HG02938 (cell line): ENCODE measurements around the gene POPDC2.
"Not testable (repeated sequence)": the region's sequence is repeated elsewhere in the genome, so short reads cannot be mapped to it uniquely, and the experiment has no call there.

ENCODE experiments used
- ATAC-seq: cut with Tn5 transposase; IDR thresholded peaks from one replicate; pipeline ENCODE4 v1.9.1; 2021; ENCODE audit warnings: mild to moderate bottlenecking, moderate library complexity; ENCODE audit not compliant: unreplicated experiment

POPDC2 gene, protein sequence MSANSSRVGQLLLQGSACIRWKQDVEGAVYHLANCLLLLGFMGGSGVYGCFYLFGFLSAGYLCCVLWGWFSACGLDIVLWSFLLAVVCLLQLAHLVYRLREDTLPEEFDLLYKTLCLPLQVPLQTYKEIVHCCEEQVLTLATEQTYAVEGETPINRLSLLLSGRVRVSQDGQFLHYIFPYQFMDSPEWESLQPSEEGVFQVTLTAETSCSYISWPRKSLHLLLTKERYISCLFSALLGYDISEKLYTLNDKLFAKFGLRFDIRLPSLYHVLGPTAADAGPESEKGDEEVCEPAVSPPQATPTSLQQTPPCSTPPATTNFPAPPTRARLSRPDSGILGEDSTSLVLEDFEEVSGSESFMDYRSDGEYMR

DNA sequence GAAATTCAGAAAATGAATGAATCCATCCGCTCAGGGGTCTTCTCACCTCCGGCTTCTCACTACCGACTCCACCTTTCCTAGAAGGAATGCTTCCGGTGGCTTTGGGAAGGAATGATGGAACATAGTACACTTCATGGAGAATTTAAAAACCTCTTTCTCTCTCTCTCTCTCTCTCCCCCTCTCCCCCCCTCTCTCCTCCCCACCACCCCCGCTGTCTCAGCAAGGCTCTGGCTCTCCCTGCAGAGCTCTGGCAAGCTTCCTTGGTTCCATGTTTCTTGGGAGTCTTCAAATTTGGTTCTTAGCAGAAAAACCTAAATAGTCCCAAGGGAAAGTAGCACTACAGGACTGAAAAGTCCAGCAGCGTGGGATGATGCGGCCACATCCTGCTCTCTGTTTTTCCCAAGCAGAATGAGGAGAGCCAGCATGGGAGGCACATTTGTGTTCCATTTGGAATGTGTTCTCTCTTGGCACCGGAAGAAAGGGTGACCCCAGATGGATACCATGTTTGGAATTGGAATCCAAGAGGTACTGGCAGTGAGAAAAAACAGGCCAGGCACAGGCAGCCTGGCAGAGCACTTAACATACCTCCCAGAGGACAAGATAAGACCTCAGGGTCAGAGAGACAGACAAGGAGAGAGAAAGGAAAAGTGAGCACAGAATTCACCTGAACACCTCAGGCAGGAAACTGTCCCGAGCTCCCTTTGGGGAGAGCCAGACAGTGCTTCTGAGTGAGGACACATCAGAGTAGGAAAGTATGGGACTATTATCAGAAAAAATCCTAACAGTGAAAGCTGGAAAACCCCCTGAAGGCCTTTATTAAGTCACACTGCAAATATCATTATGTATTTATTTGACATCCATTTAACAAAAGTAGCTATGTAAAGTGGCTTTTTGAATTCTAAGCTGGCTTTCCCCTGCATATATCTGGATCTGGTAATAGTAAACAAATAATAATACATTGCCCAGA is at the start of gene POPDC2:
Gene POPDC2 (minus strand): TSS at position 116 of the 967 bp plus-strand sequence. CDS start 166 bp downstream, outside the sequence.
- no peak for ATAC-seq

- no peak for ATAC-seq
Observed at GRCh38 chr3:119703820-119704531, 43.6 kb upstream of the POPDC2 start.

GRCh38 chr3:119702530-119703527 is 42.4 kb upstream of the POPDC2 start, which contains the start of gene CFAP91:
TSS of gene CFAP91 (plus strand) at chr3:119703022. CDS start at chr3:119703099, 77 bp downstream.
- ATAC-seq = peak; percentile 76

GRCh38 chr3:119700920-119701734 is 40.7 kb upstream of the POPDC2 start:
- ATAC-seq = peak; percentile 17

GRCh38 chr3:119700269-119700919 is 40.0 kb upstream of the POPDC2 start:
- peak; percentile 39 for ATAC-seq

DNA sequence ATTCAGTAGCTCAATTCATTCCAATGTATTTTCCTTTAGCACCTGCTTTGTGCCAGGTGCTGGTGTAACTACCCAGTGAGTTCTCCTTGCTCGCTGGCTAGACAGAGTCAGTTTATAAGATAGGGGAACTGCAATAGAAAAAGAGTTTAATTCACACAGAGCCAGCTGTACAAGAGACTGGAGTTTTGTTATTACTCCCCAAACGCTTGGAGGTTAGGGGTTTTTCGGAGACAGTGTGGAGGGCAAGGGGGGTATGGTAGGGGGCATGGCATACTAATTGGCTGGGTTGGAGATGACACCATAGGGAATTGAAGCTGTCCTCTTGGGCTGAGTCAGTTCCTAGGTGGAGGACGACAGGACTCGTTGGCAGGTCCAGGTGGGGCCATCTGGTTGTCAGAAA is 37.0 kb upstream of the POPDC2 start:
- ATAC-seq = peak; percentile 54

DNA sequence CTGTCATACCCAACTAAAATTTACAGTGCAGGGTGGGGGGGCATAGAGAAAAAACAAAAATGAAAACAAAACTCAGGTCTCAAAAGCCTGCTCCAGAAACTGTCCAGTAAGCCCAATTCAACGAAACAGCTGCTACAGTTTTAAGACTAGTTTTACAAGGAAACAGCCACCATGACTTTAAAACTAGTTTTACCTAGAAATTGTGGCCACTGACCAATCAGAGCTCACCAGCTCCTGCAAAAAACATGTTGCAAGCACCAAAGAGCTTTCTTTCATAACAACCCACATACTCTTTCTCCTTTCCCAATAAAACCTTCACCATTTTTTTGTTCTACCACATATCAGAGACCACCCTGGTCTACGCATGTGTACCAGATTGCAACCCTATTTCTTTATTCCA is 35.1 kb upstream of the POPDC2 start:
- no peak for ATAC-seq

DNA sequence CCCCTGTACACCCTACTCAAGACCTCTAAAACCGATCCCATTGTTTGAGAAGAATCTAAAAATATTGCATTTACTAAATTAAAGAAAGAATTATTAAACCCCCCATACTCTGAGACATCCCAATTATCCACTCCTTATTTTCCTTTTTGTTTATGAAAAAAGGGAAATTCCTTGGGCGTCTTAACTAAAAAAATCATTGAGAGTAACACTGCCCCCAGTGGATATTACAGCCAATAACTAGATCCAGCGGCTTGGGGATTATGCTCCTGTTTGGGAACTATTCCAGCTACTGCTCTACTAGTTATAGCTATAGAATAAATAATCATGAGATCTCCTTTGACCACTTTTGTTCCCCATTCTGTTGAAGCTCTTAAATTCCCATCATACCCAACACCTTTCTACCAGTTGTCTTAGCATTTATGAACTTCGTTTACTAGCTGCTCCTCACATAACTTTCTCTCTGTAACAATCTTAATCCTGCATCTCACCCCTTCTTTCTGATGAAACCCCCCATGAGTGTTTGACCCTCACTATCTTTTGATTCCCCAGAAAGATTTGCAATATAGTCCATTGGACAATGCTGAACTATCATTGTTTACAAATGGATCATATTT is 29.8 kb upstream of the POPDC2 start:
- ATAC-seq = no peak

DNA sequence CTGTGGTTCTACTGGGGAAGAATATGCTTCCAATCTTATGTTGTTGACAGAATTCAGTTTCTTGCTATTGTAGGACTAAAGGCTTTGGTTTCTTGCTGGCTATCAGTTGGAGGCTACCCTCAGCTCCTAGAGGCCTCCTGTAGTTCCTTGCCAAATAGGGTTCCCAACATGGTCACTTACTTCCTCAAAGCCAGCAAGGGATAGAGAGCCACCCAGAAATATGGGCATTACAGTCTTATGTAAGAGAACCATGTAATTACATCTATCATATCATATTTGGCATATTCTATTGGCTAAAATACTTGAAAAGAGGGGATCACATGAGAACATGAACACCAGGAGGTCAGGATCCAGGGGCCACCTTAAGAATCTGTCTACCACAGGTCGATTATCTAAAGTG is 23.0 kb upstream of the POPDC2 start:
- ATAC-seq = no peak

DNA sequence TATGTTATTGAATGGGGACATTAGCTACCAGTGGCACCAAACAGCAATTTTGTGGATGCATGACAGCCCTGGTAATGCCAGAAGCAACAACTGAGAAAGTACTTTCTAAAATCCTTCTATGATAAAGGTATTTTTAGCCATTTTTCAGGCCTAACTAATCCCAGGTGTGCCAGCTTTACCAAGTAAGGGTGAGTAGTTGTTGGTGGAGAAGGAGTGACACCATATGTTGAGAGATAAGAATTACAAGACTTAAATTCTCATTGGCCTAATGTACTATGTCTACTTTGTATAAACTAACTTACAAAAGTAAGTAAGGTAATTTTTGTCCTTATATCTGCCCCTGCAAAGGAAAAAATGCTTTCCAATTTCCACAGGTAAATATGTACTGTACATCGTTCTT is 20.9 kb upstream of the POPDC2 start:
- ATAC-seq = no peak

GRCh38 chr3:119679874-119680273 is 19.5 kb upstream of the POPDC2 start:
- ATAC-seq = no peak

DNA sequence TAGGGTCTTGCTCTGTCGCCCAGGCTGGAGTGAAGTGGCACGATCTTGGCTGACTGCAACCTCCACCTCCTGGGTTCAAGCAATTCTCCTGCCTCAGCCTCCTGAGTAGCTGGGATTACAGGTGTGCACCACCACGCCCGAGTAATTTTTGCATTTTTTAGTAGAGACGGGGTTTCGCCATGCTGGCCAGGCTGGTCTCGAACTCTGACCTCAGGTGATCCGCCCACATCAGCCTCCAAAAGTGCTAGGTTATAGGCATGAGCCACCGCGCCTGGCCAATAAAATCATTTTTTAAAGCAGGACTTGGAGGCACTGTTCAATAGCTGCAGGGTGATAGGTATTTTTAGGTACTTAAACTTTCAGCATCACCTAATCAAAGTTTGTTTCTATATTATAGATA is 17.8 kb upstream of the POPDC2 start:
- ATAC-seq = not testable (repeated sequence)

DNA sequence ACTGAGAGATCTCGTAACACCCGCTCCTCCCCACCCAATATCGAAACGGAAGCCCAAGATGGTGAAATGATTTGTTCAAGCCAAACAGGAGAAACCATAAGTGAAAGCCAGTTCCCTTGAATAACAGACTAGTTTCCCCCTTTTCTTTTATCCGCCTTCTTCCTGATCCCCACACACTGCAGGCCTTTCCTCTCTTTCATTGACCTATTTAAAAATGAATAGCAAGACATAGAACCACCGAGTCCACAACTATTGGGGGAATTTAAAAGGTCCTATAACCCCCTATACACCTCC is 17.2 kb upstream of the POPDC2 start:
- no peak for ATAC-seq

- peak; percentile 85 for ATAC-seq
Observed at GRCh38 chr3:119676771-119677640, 16.6 kb upstream of the POPDC2 start, which contains the start of gene COX17. TSS of gene COX17 (minus strand) at chr3:119677406. CDS start at chr3:119677310, 96 bp downstream.

DNA sequence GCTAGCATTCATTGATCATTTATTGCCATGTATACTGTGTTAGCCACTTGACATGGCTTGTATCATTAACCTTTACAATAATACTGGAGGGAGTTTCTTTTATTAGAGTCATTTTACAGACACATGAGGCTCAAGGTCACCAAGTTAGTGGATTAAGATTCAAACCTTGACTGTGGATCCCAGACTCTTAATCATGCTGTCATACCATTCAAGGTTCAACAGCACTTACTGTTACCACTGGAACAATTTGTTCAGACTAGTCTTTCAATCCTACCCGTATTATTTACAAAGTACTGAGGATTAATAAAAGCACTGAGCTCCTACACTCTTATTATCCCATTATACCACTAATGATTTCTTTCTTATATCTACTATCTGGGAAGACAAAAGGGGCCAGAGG is 15.6 kb upstream of the POPDC2 start:
- no peak for ATAC-seq

DNA sequence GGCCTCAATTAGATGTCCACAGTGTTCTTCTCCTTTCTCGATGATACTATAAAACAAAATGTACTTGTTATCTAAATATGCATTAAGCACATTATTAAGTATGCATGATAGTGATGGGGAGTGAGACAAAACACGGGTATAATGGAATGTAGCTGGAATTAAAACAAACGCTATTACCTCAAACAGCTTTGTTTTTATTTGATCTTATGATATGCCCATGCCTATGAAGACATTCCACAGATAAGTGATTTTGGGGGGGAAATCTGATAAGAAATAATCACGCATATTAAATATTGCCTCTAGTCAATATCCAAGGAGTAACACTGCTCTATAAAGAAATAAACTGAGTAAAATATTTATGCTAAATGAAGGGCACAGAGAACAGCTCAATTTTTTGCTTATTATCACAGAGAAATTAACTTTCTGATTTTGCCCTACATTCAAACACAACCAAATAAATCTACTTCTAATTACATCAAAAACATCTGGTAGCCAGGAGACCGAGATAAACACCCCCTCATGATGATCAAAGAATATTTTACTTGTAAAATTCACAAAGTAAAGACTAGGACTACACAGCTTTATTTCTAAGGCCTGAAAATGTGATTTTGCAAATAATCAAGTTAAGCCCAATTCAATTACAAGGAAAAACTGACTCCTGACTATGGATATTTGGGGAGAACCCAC is 14.9 kb upstream of the POPDC2 start:
- no peak for ATAC-seq

GRCh38 chr3:119673875-119674274 is 13.5 kb upstream of the POPDC2 start:
- ATAC-seq = no peak
